Measurements from ENCODE around the gene TRMT1. TPM values are rescaled to one million over a fixed set of nuclear protein-coding genes. Genes with fewer than 3 reads are reported as not detected.

The TRMT1 gene
- total and polyA plus RNA-seq, 5 donors from 2014 or later, result 16.0 to 57.6 (median 21.2) TPM

Other genes starting within 250 kb of the TRMT1 start
- gene DNASE2, start 235.3 kb downstream of the TRMT1 start, total RNA-seq, result 20.2 TPM
- gene DNASE2, start 235.3 kb downstream of the TRMT1 start, polyA plus RNA-seq, result 10 to 100 TPM; 54.4 to 72.1 (median 63.6) TPM
- gene KLF1, start 229.5 kb downstream of the TRMT1 start, total RNA-seq, result not detected
- gene KLF1, start 229.5 kb downstream of the TRMT1 start, polyA plus RNA-seq, result under 1 TPM in 1 of 4 donors, not detected in 3; 0.23 TPM
- 40.0 TPM for gene GCDH, start 225.6 kb downstream of the TRMT1 start, total RNA-seq
- 10 to 100 TPM; 15.1 to 17.6 (median 16.1) TPM for gene GCDH, start 225.6 kb downstream of the TRMT1 start, polyA plus RNA-seq
- 0.54 TPM for gene SYCE2, start 197.4 kb downstream of the TRMT1 start, total RNA-seq
- under 1 TPM in 1 of 4 donors, not detected in 3; 0.14 TPM for gene SYCE2, start 197.4 kb downstream of the TRMT1 start, polyA plus RNA-seq
- 28.9 TPM for gene FARSA, start 183.0 kb downstream of the TRMT1 start, total RNA-seq
- gene FARSA, start 183.0 kb downstream of the TRMT1 start, polyA plus RNA-seq, result 10 to 100 TPM; 52.2 to 74.0 (median 62.6) TPM
- gene CALR, start 178.1 kb downstream of the TRMT1 start, total RNA-seq, result 484 TPM
- 100 to 1,000 TPM; 113 to 172 (median 149) TPM for gene CALR, start 178.1 kb downstream of the TRMT1 start, polyA plus RNA-seq
- 80.9 TPM for gene RAD23A, start 170.9 kb downstream of the TRMT1 start, total RNA-seq
- gene RAD23A, start 170.9 kb downstream of the TRMT1 start, polyA plus RNA-seq, result 10 to 100 TPM; 73.8 to 85.0 (median 78.1) TPM
- gene GADD45GIP1, start 159.5 kb downstream of the TRMT1 start, total RNA-seq, result 7.4 TPM
- gene GADD45GIP1, start 159.5 kb downstream of the TRMT1 start, polyA plus RNA-seq, result 10 to 100 TPM; 57.2 to 71.9 (median 66.6) TPM
- gene DAND5, start 147.2 kb downstream of the TRMT1 start, total RNA-seq, result not detected
- gene DAND5, start 147.2 kb downstream of the TRMT1 start, polyA plus RNA-seq, result not detected
- 1.2 TPM for gene NFIX, start 121.3 kb downstream of the TRMT1 start, total RNA-seq
- gene NFIX, start 121.3 kb downstream of the TRMT1 start, polyA plus RNA-seq, result under 1 TPM in 1 of 4 donors, not detected in 3; 0.15 TPM
- gene LYL1, start 13.9 kb downstream of the TRMT1 start, total RNA-seq, result 8.7 TPM
- gene LYL1, start 13.9 kb downstream of the TRMT1 start, polyA plus RNA-seq, result 10 to 100 TPM in 1 of 4 donors, 1 to 10 TPM in 3; 6.5 to 14.2 (median 7.5) TPM
- gene NACC1, start 1.5 kb upstream of the TRMT1 start, total RNA-seq, result 25.4 TPM
- gene NACC1, start 1.5 kb upstream of the TRMT1 start, polyA plus RNA-seq, result 1 to 10 TPM in 2 of 4 donors, under 1 TPM in 2; 0.71 to 2.5 (median 1.2) TPM
- 56.5 TPM for gene STX10, start 33.6 kb upstream of the TRMT1 start, total RNA-seq
- gene STX10, start 33.6 kb upstream of the TRMT1 start, polyA plus RNA-seq, result 10 to 100 TPM; 52.4 to 68.2 (median 58.9) TPM
- 478 TPM for gene IER2, start 33.7 kb upstream of the TRMT1 start, total RNA-seq
- gene IER2, start 33.7 kb upstream of the TRMT1 start, polyA plus RNA-seq, result 100 to 1,000 TPM; 144 to 234 (median 197) TPM